ENCODE data around the gene PPM1A.

DNA sequence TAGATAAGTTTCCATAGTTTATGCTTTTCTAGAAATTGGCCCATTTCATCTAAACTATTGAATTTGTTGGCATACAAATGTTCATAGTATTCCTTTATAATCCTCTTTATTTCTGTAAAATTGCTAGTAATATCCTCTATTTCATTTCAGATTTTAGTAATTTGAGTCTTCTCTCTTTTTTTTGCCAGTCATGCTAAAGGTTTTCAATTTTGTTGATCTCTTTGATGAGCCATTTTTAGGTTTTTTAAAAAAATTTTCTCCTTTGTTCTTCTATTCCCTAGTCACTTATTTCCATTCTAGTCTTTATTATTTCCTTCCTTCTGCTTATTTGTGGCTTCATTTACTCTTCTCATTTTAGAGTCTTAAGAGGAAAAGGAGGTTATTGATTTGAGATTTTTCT is 19.4 kb upstream of the PPM1A start:
- TF ChIP-seq, protein P1, sequence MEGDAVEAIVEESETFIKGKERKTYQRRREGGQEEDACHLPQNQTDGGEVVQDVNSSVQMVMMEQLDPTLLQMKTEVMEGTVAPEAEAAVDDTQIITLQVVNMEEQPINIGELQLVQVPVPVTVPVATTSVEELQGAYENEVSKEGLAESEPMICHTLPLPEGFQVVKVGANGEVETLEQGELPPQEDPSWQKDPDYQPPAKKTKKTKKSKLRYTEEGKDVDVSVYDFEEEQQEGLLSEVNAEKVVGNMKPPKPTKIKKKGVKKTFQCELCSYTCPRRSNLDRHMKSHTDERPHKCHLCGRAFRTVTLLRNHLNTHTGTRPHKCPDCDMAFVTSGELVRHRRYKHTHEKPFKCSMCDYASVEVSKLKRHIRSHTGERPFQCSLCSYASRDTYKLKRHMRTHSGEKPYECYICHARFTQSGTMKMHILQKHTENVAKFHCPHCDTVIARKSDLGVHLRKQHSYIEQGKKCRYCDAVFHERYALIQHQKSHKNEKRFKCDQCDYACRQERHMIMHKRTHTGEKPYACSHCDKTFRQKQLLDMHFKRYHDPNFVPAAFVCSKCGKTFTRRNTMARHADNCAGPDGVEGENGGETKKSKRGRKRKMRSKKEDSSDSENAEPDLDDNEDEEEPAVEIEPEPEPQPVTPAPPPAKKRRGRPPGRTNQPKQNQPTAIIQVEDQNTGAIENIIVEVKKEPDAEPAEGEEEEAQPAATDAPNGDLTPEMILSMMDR (conservative IDR thresholded peaks at IDR 0.05 in 1 of 2, IDR thresholded peaks at IDR 0.05 in 1 of 2; ENCODE audit: extremely low read depth in 1 of 2, insufficient read depth in 1 of 2, low read depth in 1 of 2, low read length in 2 of 2) = no peak
- TF ChIP-seq EZH2 (IDR thresholded peaks at IDR 0.05; ENCODE audit: borderline replicate concordance, low read length) = no peak

All from mammary epithelial cell (primary cell).